Fibroblast of the conjunctiva (primary cell): ENCODE measurements around the gene SDK1.
"Not testable (repeated sequence)": the region's sequence is repeated elsewhere in the genome, so short reads cannot be mapped to it uniquely, and the experiment has no call there.

ENCODE experiments used
- DNase-seq: peaks from one replicate; pipeline ENCODE4 v3.0.0-alpha.2; 2010; ENCODE audit warnings: low read depth

SDK1 gene

DNA sequence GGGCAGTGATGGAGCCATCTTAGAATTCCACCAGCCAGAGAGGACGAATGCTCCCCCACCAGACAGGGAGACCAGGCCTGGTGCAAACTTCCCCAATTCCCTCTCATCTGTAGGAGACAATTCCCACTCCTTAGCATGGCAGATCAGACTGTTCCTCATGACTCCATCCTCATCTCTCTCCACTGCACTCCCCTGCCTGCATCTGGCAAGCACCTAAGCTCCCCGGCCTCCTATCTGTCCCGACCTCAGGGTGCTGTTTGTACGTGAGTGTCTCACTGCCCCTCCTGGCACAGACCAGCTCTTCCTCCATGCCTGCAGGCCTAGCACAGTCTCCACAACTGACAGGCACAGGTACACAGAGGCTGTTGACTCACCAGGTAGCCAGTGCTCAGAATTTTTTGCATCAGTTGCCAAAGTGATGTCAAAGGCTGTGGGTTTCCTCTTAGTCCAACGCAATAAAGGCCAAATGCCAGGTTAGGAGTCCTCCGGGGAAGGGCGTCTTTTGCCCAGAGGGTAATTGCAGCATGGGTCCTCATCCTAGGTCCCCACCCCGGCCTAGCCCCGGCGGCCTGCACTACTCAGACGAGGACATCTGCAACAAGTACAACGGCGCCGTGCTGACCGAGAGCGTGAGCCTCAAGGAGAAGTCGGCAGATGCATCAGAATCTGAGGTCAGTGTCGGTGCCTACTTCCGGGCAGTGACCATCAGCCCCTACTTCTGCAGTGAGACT, 944.2 kb downstream of the SDK1 start:
- DNase-seq, result no peak

DNA sequence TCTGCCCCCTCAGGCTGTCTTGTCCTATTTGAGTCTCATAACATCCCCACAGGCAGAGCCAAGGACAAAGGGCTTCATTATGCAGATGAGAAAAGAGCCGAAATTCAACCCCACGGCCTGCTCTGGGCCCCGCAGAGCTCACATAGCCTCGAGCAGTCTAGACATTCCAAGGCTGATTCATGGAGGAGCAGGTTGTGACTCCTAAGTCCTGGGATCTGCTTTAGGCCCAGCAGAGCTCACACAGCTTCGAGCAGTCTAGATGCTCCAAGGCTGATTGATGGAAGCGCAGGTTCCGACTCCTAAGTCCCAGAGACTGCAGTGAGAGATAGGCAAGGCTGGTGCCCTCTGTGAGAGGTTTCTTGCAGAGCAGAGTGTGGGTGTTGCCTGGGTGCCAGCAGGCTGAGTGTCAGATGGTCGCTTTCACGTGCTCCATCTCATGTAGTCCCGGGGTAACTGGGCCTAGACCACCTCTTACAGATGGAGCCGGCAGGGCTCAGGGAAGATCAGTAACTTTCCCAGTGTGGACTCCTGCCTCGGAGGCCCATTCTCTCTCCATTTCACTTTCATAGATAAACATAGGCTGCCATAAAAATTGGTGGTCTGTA, 944.9 kb downstream of the SDK1 start:
- no peak for DNase-seq

DNA sequence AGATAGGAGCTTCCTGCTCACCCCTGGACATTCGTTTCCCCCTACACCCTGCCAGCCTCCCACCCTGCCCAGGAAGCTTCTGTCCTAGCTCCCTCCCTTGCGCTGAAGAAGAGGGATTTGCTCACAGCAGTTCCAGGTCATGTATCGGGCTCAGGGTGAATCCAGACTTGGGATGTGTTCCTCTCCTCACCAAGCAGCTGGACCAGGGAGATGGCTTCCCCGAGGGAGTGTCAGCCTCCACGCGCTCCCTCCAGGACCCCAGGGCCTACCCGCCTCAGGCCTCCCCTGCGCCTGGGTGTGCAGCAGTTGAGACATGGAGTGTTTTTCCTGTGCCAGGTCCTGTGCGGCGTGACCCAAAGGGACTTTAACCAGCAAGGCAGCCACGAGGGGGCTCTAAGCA, 945.5 kb downstream of the SDK1 start:
- no peak for DNase-seq

DNA sequence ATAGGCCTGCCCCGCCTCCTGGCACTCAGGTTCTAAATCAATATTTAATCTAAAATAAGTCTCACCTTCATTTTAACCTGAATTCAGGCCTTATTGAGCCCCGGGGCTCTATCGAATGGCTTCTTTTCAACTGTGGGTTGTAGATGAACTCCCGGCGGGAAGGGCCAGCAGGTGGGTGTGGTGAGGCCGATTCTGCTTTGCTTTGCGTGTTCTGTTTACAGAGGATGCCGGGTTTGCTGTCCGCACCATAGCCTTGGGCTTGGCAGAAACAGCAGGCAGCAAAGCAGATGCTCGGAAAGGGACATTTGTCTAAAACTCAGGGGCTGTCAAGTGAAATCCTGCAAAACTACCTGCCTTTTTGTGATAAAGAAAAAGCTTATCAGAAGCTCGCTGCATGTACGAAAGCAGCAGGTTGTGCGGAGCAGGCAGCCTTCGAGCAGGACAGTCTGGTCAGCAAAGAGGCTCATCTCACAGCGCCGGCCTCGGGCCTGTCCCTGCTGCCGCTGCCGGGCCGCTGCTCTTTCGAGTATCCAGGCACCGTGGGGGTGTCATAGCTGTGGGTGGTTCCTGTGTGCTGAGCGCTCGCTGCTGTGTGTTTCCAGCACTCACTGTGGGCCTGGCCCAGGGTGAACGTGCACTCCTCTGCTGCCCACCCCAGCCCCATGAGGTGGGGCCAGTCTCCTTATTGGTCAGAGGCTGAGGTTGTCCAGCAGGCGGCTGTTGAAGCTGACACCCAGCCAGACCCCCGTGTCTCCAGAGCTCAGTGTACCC, 946.2 kb downstream of the SDK1 start:
- no peak for DNase-seq

DNA sequence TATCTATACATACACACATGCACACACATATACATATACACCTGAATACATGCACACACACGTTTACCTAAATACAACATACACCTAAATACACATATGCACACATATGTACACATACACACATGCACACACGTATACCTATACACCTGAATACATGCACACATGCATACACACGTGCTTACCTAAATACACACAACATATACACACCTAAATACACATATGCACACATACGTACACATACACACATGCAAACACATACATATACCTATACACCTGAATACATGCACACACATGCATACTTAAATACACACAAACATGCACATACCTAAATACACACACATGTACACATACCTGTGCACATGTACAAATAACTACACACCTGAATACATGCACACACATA, 947.2 kb downstream of the SDK1 start:
- no peak for DNase-seq

DNA sequence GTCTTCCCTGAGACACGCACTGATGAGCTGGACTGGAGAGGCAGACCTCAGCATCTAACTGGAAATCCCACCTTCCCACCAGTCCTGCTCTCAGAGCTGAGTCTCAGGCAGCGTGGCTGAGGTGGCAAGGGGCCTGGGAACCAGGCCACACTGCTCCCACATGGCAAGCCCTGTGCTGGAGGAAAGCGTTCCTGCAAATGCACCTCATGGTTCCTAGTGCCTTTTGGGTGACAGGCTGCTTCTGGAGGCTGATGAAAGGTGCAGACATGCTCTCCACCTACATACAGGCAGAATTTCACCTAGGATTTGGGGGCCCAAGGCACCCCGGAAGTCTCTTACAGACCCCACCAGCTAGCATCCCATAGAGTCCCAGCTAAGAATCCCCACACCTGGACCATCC, 948.2 kb downstream of the SDK1 start:
- no peak for DNase-seq

DNA sequence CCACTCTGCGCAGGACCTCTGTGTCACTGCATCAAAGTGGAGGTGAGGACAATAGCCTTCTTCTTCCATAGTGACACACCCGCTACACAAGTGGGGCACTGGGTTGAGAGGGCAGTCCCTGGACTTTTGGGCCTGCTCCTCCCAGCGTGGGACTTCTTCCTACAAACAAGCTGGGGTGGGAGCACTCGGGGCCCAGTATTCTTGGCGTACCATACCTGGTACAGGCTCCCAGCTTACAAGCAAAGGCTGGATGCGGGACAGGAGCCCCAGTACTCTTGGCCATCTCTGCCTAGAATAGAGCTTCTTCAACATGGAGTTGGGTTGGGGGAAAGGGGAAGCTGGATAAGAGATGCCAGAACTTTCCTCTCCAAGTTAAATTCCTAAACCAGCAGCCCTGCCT, 954.3 kb downstream of the SDK1 start:
- no peak for DNase-seq

DNA sequence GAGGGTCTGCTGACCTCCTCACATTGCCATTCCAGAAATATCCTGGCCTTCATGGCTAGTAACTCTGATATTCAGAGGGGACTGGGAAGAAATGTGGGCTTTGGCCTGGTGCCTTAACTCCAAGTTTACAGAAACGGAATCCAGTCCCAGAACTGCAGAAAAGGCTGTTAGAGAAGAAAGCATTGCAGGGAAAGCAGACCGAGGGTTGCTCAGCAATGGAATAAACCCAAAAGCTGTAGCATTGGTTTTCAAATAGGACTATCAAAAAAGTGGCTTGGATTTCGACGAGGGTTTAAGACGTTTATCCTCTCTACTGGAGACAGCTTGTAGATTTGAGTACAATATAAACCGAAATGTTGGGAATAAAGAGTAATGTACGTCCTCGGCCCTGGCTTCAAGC, 955.2 kb downstream of the SDK1 start:
- no peak for DNase-seq

DNA sequence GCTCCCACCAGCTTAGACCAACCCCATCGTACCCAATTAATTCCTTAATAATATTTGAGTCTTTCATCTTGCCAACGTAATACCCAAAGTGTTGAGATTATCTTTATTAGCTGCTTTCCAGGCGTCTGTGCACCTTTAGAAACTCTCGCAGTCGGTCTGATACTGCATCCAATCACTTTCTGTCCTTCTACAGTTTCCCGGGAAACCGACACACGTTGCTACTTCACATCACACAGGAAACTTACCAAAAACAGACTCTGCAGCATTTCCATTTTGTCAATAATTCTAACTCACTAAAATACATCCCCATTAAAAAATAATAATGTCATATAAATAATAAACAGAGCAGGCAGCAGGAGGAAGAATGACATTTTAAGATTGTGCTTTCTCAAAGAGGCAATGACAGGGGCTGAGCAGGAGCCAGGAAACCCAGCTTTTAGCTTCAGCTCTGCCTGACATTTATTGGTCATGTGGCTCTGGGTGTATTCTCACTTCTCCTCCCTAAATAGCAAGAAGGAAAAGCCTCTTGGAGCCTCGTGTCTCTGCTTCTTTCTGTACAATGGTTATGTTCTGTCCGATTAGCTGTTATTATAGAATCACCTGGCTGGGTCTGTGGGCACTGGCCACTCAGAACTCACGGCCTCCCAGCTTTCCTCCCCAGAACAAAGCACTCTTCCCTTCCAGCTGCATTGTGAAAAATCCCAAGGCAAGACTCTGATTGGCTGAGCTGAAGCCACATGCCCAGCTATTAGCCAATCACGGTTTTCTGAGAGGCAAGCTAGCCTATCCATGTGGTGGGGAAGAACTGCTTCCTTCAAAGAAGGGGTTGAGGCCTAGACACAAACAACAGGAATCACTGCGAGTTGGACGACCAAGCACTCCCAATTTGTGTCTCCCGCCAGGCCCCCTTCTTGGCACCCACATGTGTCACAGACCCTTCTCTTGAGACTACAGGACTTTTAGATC, 956.4 kb downstream of the SDK1 start:
- no peak for DNase-seq

DNA sequence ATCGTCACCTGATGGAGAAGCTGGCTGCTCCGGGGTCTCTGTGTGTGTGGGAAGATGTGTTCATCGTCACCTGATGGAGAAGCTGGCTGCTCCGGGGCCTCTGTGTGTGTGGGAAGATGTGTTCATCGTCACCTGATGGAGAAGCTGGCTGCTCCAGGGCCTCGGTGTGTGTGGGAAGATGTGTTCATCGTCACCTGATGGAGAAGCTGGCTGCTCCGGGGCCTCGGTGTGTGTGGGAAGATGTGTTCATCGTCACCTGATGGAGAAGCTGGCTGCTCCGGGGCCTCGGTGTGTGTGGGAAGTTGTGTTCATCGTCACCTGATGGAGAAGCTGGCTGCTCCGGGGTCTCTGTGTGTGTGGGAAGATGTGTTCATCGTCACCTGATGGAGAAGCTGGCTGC, 959.1 kb downstream of the SDK1 start:
- not testable (repeated sequence) for DNase-seq

DNA sequence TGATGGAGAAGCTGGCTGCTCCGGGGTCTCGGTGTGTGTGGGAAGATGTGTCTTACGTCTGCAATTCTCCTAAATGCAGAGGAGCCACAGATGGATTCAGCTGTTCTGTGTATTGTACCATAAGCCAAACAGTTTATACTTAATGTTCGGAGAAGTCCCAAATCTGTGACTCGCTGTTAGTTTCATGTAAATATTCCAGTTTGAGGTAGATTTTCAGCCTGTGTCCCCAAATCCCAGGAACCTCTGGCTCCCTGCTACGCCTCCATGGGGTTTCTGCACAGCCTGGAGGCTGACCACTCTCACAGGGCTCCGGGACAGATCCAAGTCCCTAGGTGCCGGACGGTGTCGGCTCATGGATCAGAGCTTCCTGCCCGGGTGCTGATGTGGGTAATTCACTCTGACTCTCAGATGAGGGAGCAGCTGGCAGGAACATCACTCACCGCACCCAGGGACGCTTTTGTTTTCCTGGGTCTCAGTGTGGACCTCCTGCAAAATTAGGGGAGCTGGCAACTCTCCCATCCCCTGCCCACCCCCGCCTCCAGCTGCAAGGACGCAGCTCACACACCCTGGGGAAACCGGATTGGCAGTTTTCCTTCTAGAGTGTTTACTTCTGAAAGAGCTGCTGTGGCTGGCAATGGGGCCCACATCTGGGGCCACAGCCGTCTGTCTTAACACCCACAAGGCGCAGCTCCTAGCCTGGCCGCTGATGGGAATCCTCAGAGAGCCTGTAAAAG, 960.0 kb downstream of the SDK1 start:
- no peak for DNase-seq

DNA sequence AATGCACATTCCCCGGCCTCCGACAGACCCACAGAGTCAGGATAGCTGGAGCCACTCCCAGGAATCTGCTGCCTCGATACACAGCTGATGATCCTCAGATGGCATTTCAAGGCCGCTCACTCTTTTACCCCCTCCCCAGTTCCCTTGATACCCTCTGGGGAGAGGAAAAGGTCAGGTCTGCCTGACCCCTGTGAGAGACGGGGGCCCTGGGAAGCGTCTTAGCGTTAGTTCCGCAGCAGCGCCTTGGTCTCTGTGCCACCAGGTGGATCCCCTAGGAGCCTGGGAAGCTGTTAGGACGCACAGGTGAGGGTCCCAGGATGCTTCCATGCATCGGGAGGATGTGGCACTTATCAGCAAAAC, 960.5 kb downstream of the SDK1 start:
- no peak for DNase-seq

DNA sequence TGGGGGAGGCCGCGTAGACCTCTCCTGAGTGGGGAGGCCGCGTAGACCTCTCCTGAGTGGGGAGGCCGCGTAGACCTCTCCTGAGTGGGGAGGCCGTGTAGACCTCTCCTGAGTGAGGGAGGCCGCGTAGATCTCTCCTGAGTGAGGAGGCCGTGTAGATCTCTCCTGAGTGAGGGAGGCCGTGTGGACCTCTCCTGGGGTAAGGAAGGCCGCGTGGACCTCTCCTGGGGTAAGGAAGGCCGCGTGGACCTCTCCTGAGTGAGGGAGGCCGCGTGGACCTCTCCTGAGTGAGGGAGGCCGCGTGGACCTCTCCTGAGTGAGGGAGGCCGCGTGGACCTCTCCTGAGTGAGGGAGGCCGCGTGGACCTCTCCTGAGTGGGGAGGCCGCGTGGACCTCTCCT, 963.2 kb downstream of the SDK1 start:
- not testable (repeated sequence) for DNase-seq

DNA sequence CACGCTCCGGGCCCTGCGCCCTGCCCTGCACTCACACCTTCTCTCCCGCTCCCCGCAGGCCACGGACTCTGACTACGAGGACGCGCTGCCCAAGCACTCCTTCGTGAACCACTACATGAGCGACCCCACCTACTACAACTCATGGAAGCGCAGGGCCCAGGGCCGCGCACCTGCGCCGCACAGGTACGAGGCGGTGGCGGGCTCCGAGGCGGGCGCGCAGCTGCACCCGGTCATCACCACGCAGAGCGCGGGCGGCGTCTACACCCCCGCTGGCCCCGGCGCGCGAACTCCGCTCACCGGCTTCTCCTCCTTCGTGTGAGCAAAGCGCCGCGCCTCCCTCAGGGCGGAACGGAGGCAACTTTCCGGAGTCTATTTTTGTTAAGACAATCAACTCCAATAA, 964.0 kb downstream of the SDK1 start:
- DNase-seq, result no peak

DNA sequence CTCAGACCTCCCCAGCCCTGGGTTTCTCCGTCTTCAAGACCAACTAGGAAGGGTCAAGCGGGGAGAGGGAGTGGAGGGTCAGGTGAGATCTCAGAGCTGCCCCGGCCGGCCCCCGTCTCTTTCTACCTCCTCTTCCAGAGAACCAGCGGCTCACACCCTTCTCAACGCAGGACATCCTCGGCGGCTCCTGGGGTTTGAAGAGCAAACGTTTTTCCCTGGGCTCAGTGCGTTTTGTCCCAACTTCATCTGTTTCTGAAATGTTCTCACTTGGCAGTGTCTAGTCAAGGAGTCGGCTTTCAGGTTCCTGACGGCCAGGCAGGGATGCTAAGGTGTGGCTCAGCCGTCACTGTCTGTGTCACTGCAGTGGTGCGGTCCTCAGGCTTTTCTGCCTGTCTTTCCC, 964.6 kb downstream of the SDK1 start:
- DNase-seq, result no peak

DNA sequence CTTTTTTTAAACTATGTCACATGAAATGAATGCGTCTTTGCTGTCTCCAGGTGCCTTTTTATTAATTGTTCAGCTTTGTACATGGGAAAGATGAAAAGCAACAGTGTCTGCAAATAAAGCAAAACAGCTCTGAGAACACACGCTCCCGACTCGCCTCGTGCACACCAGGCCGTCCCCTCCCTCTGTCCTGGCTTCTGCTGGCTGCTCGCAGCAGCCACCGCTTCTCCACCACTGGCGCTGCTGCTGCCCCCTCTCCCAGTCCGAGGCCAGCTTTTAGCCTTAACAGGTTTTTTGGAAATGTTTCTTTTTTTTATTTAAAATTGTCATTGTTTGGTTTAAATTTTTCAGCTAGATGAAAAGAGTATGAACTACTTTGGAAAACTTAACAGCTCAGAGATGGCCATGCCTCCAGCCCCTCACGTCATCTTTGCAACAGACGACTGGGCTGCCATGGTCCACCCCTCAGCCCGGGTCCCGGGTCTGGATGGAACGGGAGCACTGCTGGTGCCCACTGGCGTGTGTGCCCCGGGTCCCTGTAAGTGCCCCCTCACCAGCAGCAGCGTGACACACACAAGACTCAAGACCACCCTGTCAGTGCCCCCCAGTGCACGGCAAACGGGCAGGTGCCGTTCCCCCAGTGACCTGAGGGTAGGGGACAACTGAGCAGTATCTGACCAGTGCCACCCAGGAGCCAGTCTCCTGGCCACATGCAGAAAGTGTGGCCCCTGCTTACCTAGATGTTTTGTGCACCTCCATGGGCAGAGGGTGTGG, 965.4 kb downstream of the SDK1 start:
- no peak for DNase-seq

DNA sequence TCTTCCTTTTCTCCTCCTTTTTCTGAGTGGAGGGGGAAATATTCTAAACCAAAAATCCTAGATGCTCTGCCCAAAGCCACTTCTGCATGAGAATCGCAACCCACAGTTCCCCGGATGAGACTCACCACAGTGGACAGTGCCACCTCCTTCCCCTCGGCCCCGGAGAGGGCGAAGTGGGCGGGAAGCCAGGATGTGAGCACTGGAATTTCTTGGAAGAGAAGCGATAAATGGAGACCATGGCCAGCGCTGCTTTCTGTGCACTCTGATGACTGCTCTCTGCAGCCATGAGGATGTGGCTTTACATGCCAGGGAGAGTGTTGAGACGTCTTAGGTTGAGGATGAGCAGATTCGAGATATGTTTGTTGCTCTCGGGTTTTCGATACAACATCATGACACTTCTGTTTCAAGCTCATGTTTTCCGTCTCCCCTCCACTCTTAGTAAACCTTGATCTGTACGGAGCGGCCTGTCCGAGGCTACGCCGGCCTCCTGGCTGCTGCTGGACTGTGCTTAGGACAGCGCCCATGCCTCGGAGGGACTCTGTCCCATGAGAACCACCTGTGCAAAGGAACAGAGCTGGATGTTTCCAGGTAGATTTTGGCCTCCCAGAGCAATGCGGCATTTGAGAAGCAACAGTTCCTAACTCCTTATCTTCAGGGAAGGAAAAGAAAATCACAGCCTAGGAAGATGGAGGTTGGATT, 966.4 kb downstream of the SDK1 start:
- DNase-seq, result no peak

DNA sequence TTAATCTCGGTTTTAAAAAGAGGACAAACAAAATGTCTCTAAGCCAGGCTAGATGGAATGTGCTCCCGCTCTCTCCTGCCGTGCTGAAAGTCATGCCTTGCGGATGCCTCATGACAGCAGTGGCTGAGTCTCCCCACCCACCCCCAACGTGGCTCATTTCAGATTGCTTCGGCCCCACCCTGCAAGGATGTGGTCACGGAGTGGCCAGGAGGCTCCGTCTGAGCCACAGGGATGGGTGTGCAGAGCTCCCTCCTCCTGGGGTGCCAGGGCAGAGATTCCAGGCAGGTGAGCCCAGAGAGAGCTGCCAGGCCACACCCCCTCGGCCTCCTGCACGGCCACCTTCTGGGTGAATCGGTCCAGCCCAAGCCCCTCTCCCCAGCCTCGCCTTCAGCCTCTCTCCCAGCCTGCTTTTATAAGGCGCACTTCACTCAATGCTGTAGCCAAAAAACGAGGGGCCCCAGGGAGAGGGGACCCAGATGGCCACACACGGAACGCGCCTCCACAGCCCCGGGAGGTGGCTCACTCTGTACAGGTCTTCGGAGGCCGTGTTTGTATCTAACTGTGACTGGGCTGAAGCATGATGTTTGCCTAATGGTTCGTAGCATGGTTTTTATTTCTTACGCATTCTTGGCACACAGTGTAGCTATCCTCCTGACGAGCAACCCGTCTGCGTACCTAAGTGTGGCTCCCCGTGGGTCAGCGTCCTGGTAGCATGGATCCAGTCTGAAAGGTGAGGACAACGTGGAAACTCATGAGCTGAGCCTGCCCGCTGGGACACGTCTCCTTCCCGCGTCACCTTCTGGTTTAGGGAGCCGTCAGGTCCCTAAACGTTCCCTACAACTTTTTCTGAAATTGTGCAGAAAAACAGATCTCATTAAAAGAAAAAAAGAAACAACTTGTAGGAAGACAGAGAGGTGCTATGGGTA, 967.3 kb downstream of the SDK1 start:
- no peak for DNase-seq

DNA sequence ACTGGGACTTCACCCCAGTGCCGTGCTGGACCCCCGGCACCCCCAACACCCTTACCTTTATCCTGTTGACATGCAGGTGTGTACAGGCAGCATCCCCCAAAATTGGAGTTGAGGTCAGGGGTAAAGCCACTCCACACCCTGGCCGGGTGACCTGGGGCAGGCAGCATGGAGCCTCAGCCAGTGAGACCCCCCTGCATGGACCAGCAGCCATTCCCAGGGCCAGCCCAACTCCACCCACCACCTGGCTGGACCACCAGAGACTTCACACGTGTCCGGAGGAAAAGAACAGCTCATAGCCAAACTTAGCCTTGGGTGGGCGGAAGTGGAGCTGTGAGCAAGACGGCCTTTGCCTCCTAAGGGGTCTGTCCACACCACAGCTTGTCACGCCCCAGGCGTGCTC, 968.0 kb downstream of the SDK1 start:
- DNase-seq, result no peak
